ENCODE measurements around the gene EPHB6. TPM values are rescaled to one million over a fixed set of nuclear protein-coding genes. Genes with fewer than 3 reads are reported as not detected.

Gene EPHB6
- total RNA-seq, 4 donors from 2014 or later, result 6.9 to 84.3 (median 22.1) TPM

GRCh38 chr7:142833174-142834048 lies 21.5 kb upstream of the EPHB6 start:
- no peak overlapping the region for H3K27ac ChIP-seq
- H3K9me3 ChIP-seq, result no peaks in the 10 kb centered on the region
- WGBS, 2 donors, result 71 to 76% methylated on average over 6 of the region's 6 CpGs
- TF ChIP-seq EP300 (IDR thresholded peaks at IDR 0.05) (no peak), POLR2A (IDR thresholded peaks at IDR 0.05) (no peak)
- TF ChIP-seq, protein P1, sequence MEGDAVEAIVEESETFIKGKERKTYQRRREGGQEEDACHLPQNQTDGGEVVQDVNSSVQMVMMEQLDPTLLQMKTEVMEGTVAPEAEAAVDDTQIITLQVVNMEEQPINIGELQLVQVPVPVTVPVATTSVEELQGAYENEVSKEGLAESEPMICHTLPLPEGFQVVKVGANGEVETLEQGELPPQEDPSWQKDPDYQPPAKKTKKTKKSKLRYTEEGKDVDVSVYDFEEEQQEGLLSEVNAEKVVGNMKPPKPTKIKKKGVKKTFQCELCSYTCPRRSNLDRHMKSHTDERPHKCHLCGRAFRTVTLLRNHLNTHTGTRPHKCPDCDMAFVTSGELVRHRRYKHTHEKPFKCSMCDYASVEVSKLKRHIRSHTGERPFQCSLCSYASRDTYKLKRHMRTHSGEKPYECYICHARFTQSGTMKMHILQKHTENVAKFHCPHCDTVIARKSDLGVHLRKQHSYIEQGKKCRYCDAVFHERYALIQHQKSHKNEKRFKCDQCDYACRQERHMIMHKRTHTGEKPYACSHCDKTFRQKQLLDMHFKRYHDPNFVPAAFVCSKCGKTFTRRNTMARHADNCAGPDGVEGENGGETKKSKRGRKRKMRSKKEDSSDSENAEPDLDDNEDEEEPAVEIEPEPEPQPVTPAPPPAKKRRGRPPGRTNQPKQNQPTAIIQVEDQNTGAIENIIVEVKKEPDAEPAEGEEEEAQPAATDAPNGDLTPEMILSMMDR (IDR thresholded peaks at IDR 0.05), result no peak
- H3K36me3 ChIP-seq, result no peaks in the 10 kb centered on the region
- H3K27me3 ChIP-seq, result no peaks in the 10 kb centered on the region
- peaks cover 0 to 3% (median 0%) of the 10 kb centered on the region in 4 donors for H3K4me1 ChIP-seq
- H3K4me3 ChIP-seq, result no peak overlapping the region
- no peak for DNase-seq (ENCODE audit: low spot score in 2 of 2)

- Histone ChIP-seq H3K27me3 (no peaks in the 10 kb centered on the region), H3K4me3 (no peak overlapping the region), H3K27ac (no peak overlapping the region), H3K4me1 (peaks cover 0 to 3% (median 0%) of the 10 kb centered on the region in 4 donors), H3K9me3 (no peaks in the 10 kb centered on the region), H3K36me3 (no peaks in the 10 kb centered on the region)
- no peak for DNase-seq (ENCODE audit: low spot score in 2 of 2)
- no peak for TF ChIP-seq POLR2A (IDR thresholded peaks at IDR 0.05)
- TF ChIP-seq EP300 (IDR thresholded peaks at IDR 0.05), result no peak
- TF ChIP-seq, protein P1 (IDR thresholded peaks at IDR 0.05), result no peak
- 19 to 20% methylated on average over 3 of the region's 3 CpGs for whole genome bisulfite sequencing, 2 donors
Observed at GRCh38 chr7:142835487-142835886, 19.4 kb upstream of the EPHB6 start.

GRCh38 chr7:142836426-142836825 lies 18.4 kb upstream of the EPHB6 start:
- 82 to 89% methylated on average over 3 of the region's 3 CpGs for WGBS, 2 donors
- Histone ChIP-seq H3K4me1 (peaks cover 0 to 3% (median 0%) of the 10 kb centered on the region in 4 donors), H3K36me3 (no peaks in the 10 kb centered on the region)

DNA sequence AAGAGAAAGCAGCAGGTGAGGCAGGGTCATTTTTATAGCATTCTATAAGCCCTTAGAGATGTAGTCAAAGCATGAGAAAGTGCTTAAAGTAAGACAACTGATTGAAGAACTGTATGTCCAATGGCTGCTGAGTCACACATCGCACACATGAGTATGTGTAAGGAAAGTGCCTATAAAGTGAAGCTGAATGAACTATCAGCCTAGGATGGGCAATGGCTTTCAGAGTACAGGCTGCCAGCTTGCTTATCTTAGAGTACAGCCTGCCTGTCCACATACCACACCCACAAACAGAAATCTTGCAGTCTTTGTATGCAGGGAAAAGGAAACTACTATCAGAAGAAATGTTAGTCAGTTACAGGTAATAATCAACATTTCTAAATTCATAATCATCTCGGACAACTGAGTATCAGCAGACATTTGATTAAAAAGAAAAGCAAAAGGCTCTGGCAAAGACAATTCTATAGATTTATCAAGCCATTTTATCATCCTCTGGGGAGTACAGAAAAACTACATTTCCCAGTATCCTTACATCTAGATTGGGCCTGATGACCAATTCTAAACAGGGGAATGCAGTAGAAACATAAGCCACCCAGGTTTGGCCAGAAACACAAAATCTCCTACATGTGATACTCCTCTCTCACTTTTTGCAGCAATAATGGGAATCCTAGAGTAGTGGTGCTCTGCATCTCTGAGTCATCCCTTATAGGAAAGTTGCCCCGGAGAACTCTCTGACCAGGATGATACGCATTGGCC lies 16.2 kb upstream of the EPHB6 start:
- 71 to 74% methylated on average over 4 of the region's 4 CpGs for WGBS, 2 donors
- no peaks in the 10 kb centered on the region for H3K9me3 ChIP-seq
- H3K4me3 ChIP-seq, result no peak overlapping the region
- no peak for DNase-seq (ENCODE audit: low spot score in 2 of 2)
- no peaks in the 10 kb centered on the region for H3K36me3 ChIP-seq
- H3K27me3 ChIP-seq, result no peaks in the 10 kb centered on the region
- H3K27ac ChIP-seq, result no peak overlapping the region
- H3K4me1 ChIP-seq, result no peaks in the 10 kb centered on the region
- TF ChIP-seq EP300 (IDR thresholded peaks at IDR 0.05), result no peak
- TF ChIP-seq, protein P1 (IDR thresholded peaks at IDR 0.05), result no peak
- TF ChIP-seq POLR2A (IDR thresholded peaks at IDR 0.05), result no peak

More at GRCh38 chr7:142836426-142836825, 18.4 kb upstream of the EPHB6 start:
- Histone ChIP-seq H3K4me3 (no peak overlapping the region), H3K27ac (no peak overlapping the region), H3K9me3 (no peaks in the 10 kb centered on the region), H3K27me3 (no peaks in the 10 kb centered on the region)
- no peak for DNase-seq (ENCODE audit: low spot score in 2 of 2)
- TF ChIP-seq POLR2A (IDR thresholded peaks at IDR 0.05), result no peak
- no peak for TF ChIP-seq EP300 (IDR thresholded peaks at IDR 0.05)
- TF ChIP-seq, protein P1 (IDR thresholded peaks at IDR 0.05), result no peak

Measured in tibial nerve (tissue), 4 donors.